OCI-LY3 (cell line): ENCODE measurements around the gene PSMG1.

Experiments
- H2AFZ ChIP-seq: fragments of 200-600, 300-600 bp; shearing (Covaris generic); 2 replicates; pipeline ENCODE4 v1.6.0; 2014; ENCODE audit warnings: antibody characterized with exemption, low read depth, low read length
- H3K27ac ChIP-seq: fragments of 200-600, 300-600 bp; sonication (generic); 2 replicates; pipeline ENCODE4 v1.5.1; 2014; ENCODE audit warnings: mild to moderate bottlenecking, low read length, moderate library complexity, mixed read lengths
- H3K27me3 ChIP-seq: fragments of 200-600, 300-600 bp; sonication (generic); 2 replicates; pipeline ENCODE4 v1.6.1; 2014; ENCODE audit warnings: low read depth, low read length, mixed read lengths
- H3K36me3 ChIP-seq: fragments of 200-600, 300-600 bp; sonication (generic); replicated peaks from 2 replicates; pipeline ENCODE3; 2014; ENCODE audit warnings: low read depth, low read length, mixed read lengths
- H3K4me1 ChIP-seq: fragments of 300-600, 200-600 bp; sonication (generic); 2 replicates; pipeline ENCODE4 v1.6.1; 2014; ENCODE audit warnings: low read length, mixed read lengths
- H3K4me2 ChIP-seq: fragments of 200-600, 300-600 bp; sonication (generic); 2 replicates; pipeline ENCODE4 v1.6.1; 2014; ENCODE audit warnings: low read length, mixed read lengths
- H3K4me3 ChIP-seq: fragments of 300-600, 200-600 bp; sonication (generic); 2 replicates; pipeline ENCODE4 v1.5.1; 2014; ENCODE audit warnings: antibody characterized with exemption, mild to moderate bottlenecking, low read length, moderate library complexity
- H3K79me2 ChIP-seq: fragments of 300-600, 200-600 bp; shearing (Covaris generic); 2 replicates; pipeline ENCODE4 v1.6.1; 2014; ENCODE audit warnings: mild to moderate bottlenecking, low read length, mixed read lengths
- H3K9ac ChIP-seq: fragments of 300-600, 200-600 bp; shearing (Covaris generic); 2 replicates; pipeline ENCODE4 v1.6.0; 2014; ENCODE audit warnings: mild to moderate bottlenecking, low read length, moderate library complexity
- H3K9me3 ChIP-seq: fragments of 200-600, 300-600 bp; shearing (Covaris generic); 2 replicates; pipeline ENCODE4 v1.6.1; 2014; ENCODE audit warnings: low read length, mixed read lengths; ENCODE audit not compliant: insufficient read depth
- H4K20me1 ChIP-seq: fragments of 200-600, 300-600 bp; sonication (generic); 2 replicates; pipeline ENCODE4 v1.6.1; 2016; ENCODE audit warnings: low read length, mixed read lengths; ENCODE audit not compliant: insufficient read depth
- EZH2phosphoT487 ChIP-seq: fragments of 200-600 bp; shearing (Covaris generic); IDR thresholded peaks from 2 replicates; pipeline ENCODE4 v1.6.1; 2018; ENCODE audit warnings: antibody characterized with exemption, mixed run types, low read depth
- TF ChIP-seq, protein P1 (sequence below): fragments of 200-600, 300-600 bp; sonication (generic); IDR thresholded peaks from 2 replicates; pipeline ENCODE4 v1.5.1; 2014; ENCODE audit warnings: antibody characterized with exemption, low read length, low read depth

PSMG1 gene

DNA sequence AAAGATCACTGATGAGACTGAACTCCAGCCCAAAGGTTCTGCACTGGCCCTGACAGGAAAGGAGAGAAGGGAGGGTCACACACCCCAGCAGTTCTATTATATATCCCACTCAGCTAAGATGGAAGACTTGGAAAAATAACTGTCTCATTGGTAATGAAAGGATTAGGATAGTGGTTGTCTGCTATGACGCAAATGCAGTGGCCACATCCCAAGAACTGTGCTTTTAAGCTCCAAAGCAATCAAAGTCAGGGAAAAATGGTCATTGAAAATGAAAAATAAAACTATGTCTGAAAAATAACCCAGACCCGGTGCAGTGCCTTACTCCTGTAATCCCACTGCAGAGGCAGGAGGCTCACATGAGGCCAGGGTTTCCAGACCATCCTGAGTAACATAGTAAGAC lies 31.0 kb downstream of the PSMG1 start:
- Histone ChIP-seq H3K4me1 (no peaks in the 10 kb centered on the region), H3K79me2 (no peaks in the 10 kb centered on the region), H3K27ac (no peak overlapping the region), H3K27me3 (no peaks in the 10 kb centered on the region; the same call in 1 of the 2 replicates), H2AFZ (no peak overlapping the region), H3K4me2 (no peak overlapping the region), H3K36me3 (no peaks in the 10 kb centered on the region), H3K4me3 (no peak overlapping the region), H4K20me1 (no peaks in the 10 kb centered on the region), H3K9ac (no peak overlapping the region), H3K9me3 (no peaks in the 10 kb centered on the region)
- TF ChIP-seq, protein P1, sequence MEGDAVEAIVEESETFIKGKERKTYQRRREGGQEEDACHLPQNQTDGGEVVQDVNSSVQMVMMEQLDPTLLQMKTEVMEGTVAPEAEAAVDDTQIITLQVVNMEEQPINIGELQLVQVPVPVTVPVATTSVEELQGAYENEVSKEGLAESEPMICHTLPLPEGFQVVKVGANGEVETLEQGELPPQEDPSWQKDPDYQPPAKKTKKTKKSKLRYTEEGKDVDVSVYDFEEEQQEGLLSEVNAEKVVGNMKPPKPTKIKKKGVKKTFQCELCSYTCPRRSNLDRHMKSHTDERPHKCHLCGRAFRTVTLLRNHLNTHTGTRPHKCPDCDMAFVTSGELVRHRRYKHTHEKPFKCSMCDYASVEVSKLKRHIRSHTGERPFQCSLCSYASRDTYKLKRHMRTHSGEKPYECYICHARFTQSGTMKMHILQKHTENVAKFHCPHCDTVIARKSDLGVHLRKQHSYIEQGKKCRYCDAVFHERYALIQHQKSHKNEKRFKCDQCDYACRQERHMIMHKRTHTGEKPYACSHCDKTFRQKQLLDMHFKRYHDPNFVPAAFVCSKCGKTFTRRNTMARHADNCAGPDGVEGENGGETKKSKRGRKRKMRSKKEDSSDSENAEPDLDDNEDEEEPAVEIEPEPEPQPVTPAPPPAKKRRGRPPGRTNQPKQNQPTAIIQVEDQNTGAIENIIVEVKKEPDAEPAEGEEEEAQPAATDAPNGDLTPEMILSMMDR, result no peak
- TF ChIP-seq EZH2phosphoT487, result no peak

DNA sequence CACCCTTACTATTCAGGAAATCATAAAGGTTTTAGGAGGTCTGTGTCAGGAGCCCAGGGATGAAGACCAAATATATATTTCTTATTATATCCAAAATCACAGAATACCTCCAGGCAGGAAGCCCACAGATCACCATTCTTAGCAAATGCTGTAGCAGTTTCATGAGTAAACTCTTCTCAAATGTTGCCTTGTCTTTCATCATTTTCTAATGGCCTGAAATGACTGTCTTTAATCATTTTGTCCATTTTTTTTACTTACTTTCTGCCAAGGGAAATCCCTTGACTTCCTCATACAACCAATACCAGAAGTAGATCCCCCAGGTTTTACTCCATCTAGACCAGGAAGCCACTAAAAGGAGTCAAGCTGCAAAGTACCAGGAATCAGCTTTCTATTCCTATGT lies 32.4 kb downstream of the PSMG1 start:
- Histone ChIP-seq H2AFZ (no peak overlapping the region), H3K36me3 (no peaks in the 10 kb centered on the region), H3K4me1 (no peaks in the 10 kb centered on the region), H3K27ac (no peak overlapping the region), H3K9ac (no peak overlapping the region), H3K9me3 (no peaks in the 10 kb centered on the region), H3K4me2 (no peak overlapping the region), H3K27me3 (no peaks in the 10 kb centered on the region; the same call in 1 of the 2 replicates), H4K20me1 (no peaks in the 10 kb centered on the region), H3K79me2 (no peaks in the 10 kb centered on the region), H3K4me3 (no peak overlapping the region)
- TF ChIP-seq, protein P1, result no peak
- TF ChIP-seq EZH2phosphoT487, result no peak

DNA sequence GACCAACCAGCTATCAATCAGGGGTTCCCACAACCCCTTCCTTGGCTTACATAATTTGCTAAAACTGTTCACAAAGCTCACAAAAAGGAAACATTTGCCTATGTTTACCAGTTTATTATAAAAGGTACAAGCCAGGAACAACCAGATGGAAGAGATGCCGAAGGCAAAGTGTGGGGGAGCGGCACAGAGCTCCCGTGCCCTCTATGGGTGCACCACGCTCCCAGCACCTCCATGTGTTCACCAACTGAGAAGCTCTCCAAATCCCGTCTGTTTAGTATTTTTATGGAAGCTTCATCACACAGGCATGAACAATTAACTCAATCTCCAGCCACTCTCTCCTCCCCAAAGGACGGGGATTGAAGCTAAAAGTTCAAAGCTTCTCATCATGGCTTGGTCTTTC lies 32.9 kb downstream of the PSMG1 start:
- H3K9me3 ChIP-seq, result no peaks in the 10 kb centered on the region
- no peak overlapping the region for H3K27ac ChIP-seq
- H4K20me1 ChIP-seq, result no peaks in the 10 kb centered on the region
- H3K4me2 ChIP-seq, result no peak overlapping the region
- no peak overlapping the region for H2AFZ ChIP-seq
- no peaks in the 10 kb centered on the region for H3K4me1 ChIP-seq
- H3K27me3 ChIP-seq, result no peaks in the 10 kb centered on the region; the same call in 1 of the 2 replicates
- no peak overlapping the region for H3K4me3 ChIP-seq
- H3K79me2 ChIP-seq, result no peaks in the 10 kb centered on the region
- no peak overlapping the region for H3K9ac ChIP-seq
- TF ChIP-seq, protein P1, result no peak
- TF ChIP-seq EZH2phosphoT487, result no peak
- H3K36me3 ChIP-seq, result no peaks in the 10 kb centered on the region

DNA sequence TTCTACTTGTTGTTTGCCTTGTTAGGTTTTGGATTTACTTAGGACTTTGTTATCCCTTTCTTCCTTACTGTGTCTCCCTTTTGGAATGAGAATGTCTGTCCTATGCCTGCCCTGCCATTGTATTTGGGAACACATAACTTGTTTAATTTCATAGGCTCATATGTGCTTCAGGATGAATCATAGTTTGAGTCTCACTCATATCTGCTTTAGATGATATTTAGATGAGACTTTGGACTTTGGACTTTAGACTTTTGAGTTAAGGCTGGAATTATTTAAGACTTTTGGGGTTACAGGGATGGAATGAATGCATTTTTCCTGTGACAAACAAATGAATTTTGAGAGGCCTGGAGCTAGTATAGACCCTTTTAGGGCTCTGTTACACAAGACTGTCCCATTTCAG lies 33.4 kb downstream of the PSMG1 start:
- Histone ChIP-seq H3K27me3 (no peaks in the 10 kb centered on the region; the same call in 1 of the 2 replicates), H3K9me3 (no peaks in the 10 kb centered on the region), H3K9ac (no peak overlapping the region), H3K4me1 (no peaks in the 10 kb centered on the region), H3K4me3 (no peak overlapping the region), H3K4me2 (no peak overlapping the region), H3K36me3 (no peaks in the 10 kb centered on the region), H3K79me2 (no peaks in the 10 kb centered on the region), H2AFZ (no peak overlapping the region), H3K27ac (no peak overlapping the region), H4K20me1 (no peaks in the 10 kb centered on the region)
- TF ChIP-seq EZH2phosphoT487, result no peak
- TF ChIP-seq, protein P1, result no peak
